GM15510 (cell line): ENCODE data around the gene HSD17B3.

ENCODE experiments used
- POLR2A ChIP-seq: IDR thresholded peaks from 3 replicates; pipeline ENCODE4 v1.6.1; 2011; ENCODE audit warnings: borderline replicate concordance; ENCODE audit not compliant: insufficient read length; ENCODE audit errors: extremely low read depth

Gene HSD17B3

GRCh38 chr9:96192710-96193109 lies 109.3 kb downstream of the HSD17B3 start:
- no peak for TF ChIP-seq POLR2A

GRCh38 chr9:96189995-96190394 lies 112.0 kb downstream of the HSD17B3 start:
- TF ChIP-seq POLR2A = no peak

GRCh38 chr9:96188571-96188970 lies 113.4 kb downstream of the HSD17B3 start:
- no peak for TF ChIP-seq POLR2A

GRCh38 chr9:96187151-96187555 lies 114.8 kb downstream of the HSD17B3 start:
- no peak for TF ChIP-seq POLR2A

GRCh38 chr9:96186591-96187011 lies 115.4 kb downstream of the HSD17B3 start:
- TF ChIP-seq POLR2A = no peak

GRCh38 chr9:96185518-96186156 lies 116.3 kb downstream of the HSD17B3 start:
- TF ChIP-seq POLR2A = no peak
